ENCODE data around the gene ADCY4. TPM values are rescaled to one million over a fixed set of nuclear protein-coding genes. Genes with fewer than 3 reads are reported as not detected.
A peak's percentile ranks its signal among the peaks of the same experiment; 100 is the strongest.

Gene ADCY4
- total and polyA plus RNA-seq, 2 of the 13 experiments (the other 11 are each of a cell fraction or from before 2014, with no cell fraction given) = 0.03 TPM; not detected in 1

GRCh38 chr14:24307575-24308341 is 27.1 kb downstream of the ADCY4 start, which contains the start of gene CIDEB (continued):
- TF ChIP-seq ZNF331 (CRISPR knock-in tag; IDR thresholded peaks at IDR 0.05) (peak; percentile 97), JDP2 (CRISPR knock-in tag; IDR thresholded peaks at IDR 0.05; ENCODE audit: borderline replicate concordance) (no peak), ZNF253 (CRISPR knock-in tag; IDR thresholded peaks at IDR 0.05; ENCODE audit: borderline replicate concordance) (no peak), GFI1 (CRISPR knock-in tag; IDR thresholded peaks at IDR 0.05; ENCODE audit: borderline replicate concordance) (no peak), YY1 (IDR thresholded peaks at IDR 0.05; ENCODE audit: insufficient read depth, insufficient replicate concordance, low read depth, low read length) (peak; percentile 14), FOSL2 (CRISPR knock-in tag; IDR thresholded peaks at IDR 0.05) (peak; percentile 99), CBX1 (IDR thresholded peaks at IDR 0.05; ENCODE audit: low read depth) (peak; percentile 82), TEAD3 (CRISPR knock-in tag; optimal IDR thresholded peaks at IDR 0.05; ENCODE audit: borderline replicate concordance) (peak; percentile 90), KDM2A (CRISPR knock-in tag; IDR thresholded peaks at IDR 0.05; ENCODE audit: borderline replicate concordance, low read depth) (peak; percentile 89), PAWR (CRISPR knock-in tag; IDR thresholded peaks at IDR 0.05; ENCODE audit: borderline replicate concordance) (no peak; the same call in 1 of the 2 replicates), ZNF576 (CRISPR knock-in tag; IDR thresholded peaks at IDR 0.05) (no peak), ZNF446 (CRISPR knock-in tag; IDR thresholded peaks at IDR 0.05) (peak; percentile 75; the same call in 1 of the 2 replicates), ZSCAN12 (CRISPR knock-in tag; IDR thresholded peaks at IDR 0.05) (no peak), ZNF33A (CRISPR knock-in tag; IDR thresholded peaks at IDR 0.05; ENCODE audit: borderline replicate concordance) (no peak), TFAP4 (IDR thresholded peaks at IDR 0.05; ENCODE audit: borderline replicate concordance, low read depth) (peak; percentile 86; the same call in 1 of the 2 replicates), BRD4 (CRISPR knock-in tag; IDR thresholded peaks at IDR 0.05) (no peak; the same call in 1 of the 2 replicates), TBP (CRISPR knock-in tag; IDR thresholded peaks at IDR 0.05) (no peak), U2AF2 (IDR thresholded peaks at IDR 0.05; ENCODE audit: low read depth, low read length) (no peak), PHB2 (IDR thresholded peaks at IDR 0.05; ENCODE audit: partially characterized antibody) (no peak), RCOR2 (CRISPR knock-in tag; IDR thresholded peaks at IDR 0.05) (peak; percentile 83; the same call in 1 of the 2 replicates), AKNA (CRISPR knock-in tag; IDR thresholded peaks at IDR 0.05; ENCODE audit: borderline replicate concordance) (no peak), STAT5B (CRISPR knock-in tag; IDR thresholded peaks at IDR 0.05) (peak; percentile 95), ZNF639 (CRISPR knock-in tag; conservative IDR thresholded peaks at IDR 0.05) (peak; percentile 90; the same call in 1 of the 2 replicates), ZNF773 (CRISPR knock-in tag; IDR thresholded peaks at IDR 0.05; ENCODE audit: borderline replicate concordance) (no peak)

Measured in HepG2 (cell line).